SK-N-SH (cell line): ENCODE data around the gene GPANK1. TPM values are rescaled to one million over a fixed set of nuclear protein-coding genes. Genes with fewer than 3 reads are reported as not detected.

ENCODE experiments used
- CTCF ChIA-PET: fragments of 300-600, 350-600 bp; formaldehyde crosslinking; extraction: SDS; loops from one replicate; lab custom pipeline; 2021; lab: Yijun Ruan, JAX
- POLR2A ChIA-PET: fragments of 350-600 bp; sonication (Branson Sonifier 250); formaldehyde crosslinking; extraction: SDS; loops from one replicate; lab custom pipeline; 2020; ENCODE audit warnings: antibody characterized with exemption, inconsistent platforms; lab: Yijun Ruan, JAX
- DNase-seq: peaks from one replicate; pipeline ENCODE4 v3.0.0; 2012
- H2AFZ ChIP-seq: fragments of 200-600 bp; sonication (generic); 2 replicates; pipeline ENCODE4 v1.8.1; 2016; ENCODE audit warnings: antibody characterized with exemption, mild to moderate bottlenecking, low read depth
- H3F3A ChIP-seq: fragments of 200-600 bp; sonication (generic); replicated peaks from 2 replicates; pipeline ENCODE3; 2016; ENCODE audit warnings: antibody characterized with exemption, mild to moderate bottlenecking; ENCODE audit not compliant: insufficient read depth
- H3K27ac ChIP-seq, 2 experiments: fragments of 200-500 bp in 1 of 2; fragments of 200-600 bp in 1 of 2; sonication (Bioruptor generic) in 1 of 2; sonication (generic), shearing (Covaris generic) in 1 of 2; 2 replicates each; pipeline versions ENCODE4 v1.5.1 to v1.6.1; 2014 to 2016; ENCODE audit warnings: low read depth in 2 of 2, inconsistent platforms in 1 of 2, low read length in 1 of 2, mild to moderate bottlenecking in 1 of 2, mixed read lengths in 1 of 2
- H3K27me3 ChIP-seq: fragments of 200-600 bp; sonication (generic), shearing (Covaris generic); 2 replicates; pipeline ENCODE4 v1.6.1; 2016; ENCODE audit warnings: mixed run types; ENCODE audit not compliant: insufficient read depth
- H3K36me3 ChIP-seq, 2 experiments: fragments of 200-500 bp in 1 of 2; fragments of 200-600 bp in 1 of 2; sonication (Bioruptor generic) in 1 of 2; sonication (generic) in 1 of 2; replicated peaks in 1 of 2; 2 replicates each; pipeline versions ENCODE3 to v1.5.1; 2014 to 2016; ENCODE audit warnings: low read length in 1 of 2, mild to moderate bottlenecking in 1 of 2; ENCODE audit not compliant: insufficient read depth in 2 of 2, control insufficient read depth in 1 of 2
- H3K4me1 ChIP-seq, 2 experiments: fragments of 200-500 bp in 1 of 2; fragments of 200-600 bp in 1 of 2; sonication (Bioruptor generic) in 1 of 2; sonication (generic), shearing (Covaris generic) in 1 of 2; 2 replicates each; pipeline versions ENCODE4 v1.5.1 to v1.6.1; 2014 to 2016; ENCODE audit warnings: low read depth in 1 of 2, low read length in 1 of 2, mixed run types in 1 of 2; ENCODE audit not compliant: insufficient read depth in 2 of 2, control insufficient read depth in 1 of 2
- H3K4me2 ChIP-seq: fragments of 200-600 bp; sonication (generic), shearing (Covaris generic); 2 replicates; pipeline ENCODE4 v1.6.1; 2017; ENCODE audit warnings: mixed run types
- H3K4me3 ChIP-seq, 2 experiments: fragments of 200-500 bp in 1 of 2; fragments of 200-600 bp in 1 of 2; sonication (Bioruptor generic) in 1 of 2; sonication (generic), shearing (Covaris generic) in 1 of 2; 2 replicates each; pipeline versions ENCODE4 v1.5.1 to v1.8.1; 2014 to 2016; ENCODE audit warnings: low read depth in 2 of 2, inconsistent platforms in 1 of 2, low read length in 1 of 2, mild to moderate bottlenecking in 1 of 2, mixed read lengths in 1 of 2, moderate library complexity in 1 of 2
- H3K79me2 ChIP-seq: fragments of 200-600 bp; sonication (generic); 2 replicates; pipeline ENCODE4 v1.8.1; 2017; ENCODE audit warnings: mild to moderate bottlenecking; ENCODE audit not compliant: insufficient read depth
- H3K9ac ChIP-seq: fragments of 200-600 bp; sonication (generic); 2 replicates; pipeline ENCODE4 v1.6.1; 2017; ENCODE audit warnings: mixed run types
- H3K9me2 ChIP-seq: fragments of 200-600 bp; sonication (generic); 2 replicates; pipeline ENCODE4 v1.6.1; 2017; ENCODE audit warnings: mixed run types
- H3K9me3 ChIP-seq: fragments of 200-600 bp; sonication (generic); 2 replicates; pipeline ENCODE4 v1.6.1; 2017; ENCODE audit warnings: mixed run types, mild to moderate bottlenecking, moderate library complexity
- H4K20me1 ChIP-seq: fragments of 200-600 bp; sonication (generic); 2 replicates; pipeline ENCODE4 v1.6.1; 2017; ENCODE audit warnings: mild to moderate bottlenecking, mixed run types; ENCODE audit not compliant: insufficient read depth
- CHD2 ChIP-seq: fragments of 150-350 bp; IDR thresholded peaks from 2 replicates; pipeline ENCODE4 v1.6.1; 2018; ENCODE audit warnings: low read length; ENCODE audit not compliant: partially characterized antibody
- ELF1 ChIP-seq: IDR thresholded peaks from 2 replicates; pipeline ENCODE4 v1.4.0; 2012
- EP300 ChIP-seq, 2 experiments: IDR thresholded peaks; 2 replicates each; pipeline versions ENCODE4 v1.4.0 to v1.6.1; 2012; ENCODE audit warnings: borderline replicate concordance in 1 of 2, low read depth in 1 of 2, low read length in 1 of 2
- FOXM1 ChIP-seq: IDR thresholded peaks from 2 replicates; pipeline ENCODE4 v1.4.0; 2012; ENCODE audit warnings: low read depth, mild to moderate bottlenecking
- GABPA ChIP-seq: IDR thresholded peaks from 2 replicates; pipeline ENCODE4 v1.4.0; 2012; ENCODE audit warnings: low read depth, mild to moderate bottlenecking
- POLR2AphosphoS5 ChIP-seq: IDR thresholded peaks from 2 replicates; pipeline ENCODE4 v1.6.1; 2012; ENCODE audit warnings: low read depth, low read length
- RXRA ChIP-seq: IDR thresholded peaks from 2 replicates; pipeline ENCODE4 v1.4.0; 2012; ENCODE audit warnings: low read depth, mild to moderate bottlenecking, borderline replicate concordance
- TCF12 ChIP-seq: IDR thresholded peaks from 2 replicates; pipeline ENCODE4 v1.4.0; 2012
- YY1 ChIP-seq: IDR thresholded peaks from 2 replicates; pipeline ENCODE4 v1.4.0; 2012; ENCODE audit warnings: low read depth, mild to moderate bottlenecking
- WGBS: methylation state at CpG from one replicate; pipeline ENCODE4 v1.1.6; 2017; ENCODE audit warnings: low lambda C conversion rate; 5-methylcytosine and 5-hydroxymethylcytosine counted together
- polyA plus RNA-seq, 3 experiments: library from polyadenylated mRNA; depleted of rRNA; stranded (reverse); fragments of >200 nt; gene quantifications; 2 replicates each; pipeline ENCODE4 v1.2.3, GENCODE V29; 2012
- TF ChIP-seq, protein P1 (sequence below): fragments of 150-350 bp; IDR thresholded peaks from 2 replicates; pipeline ENCODE4 v1.6.1; 2016; ENCODE audit warnings: mild to moderate bottlenecking, low read depth, low read length
- TF ChIP-seq, protein P2 (sequence below): IDR thresholded peaks from 2 replicates; pipeline ENCODE4 v1.4.0; 2012; ENCODE audit warnings: low read depth, borderline replicate concordance
- TF ChIP-seq, protein P3 (sequence below): IDR thresholded peaks from 2 replicates; pipeline ENCODE4 v1.4.0; 2012; ENCODE audit warnings: low read depth
- TF ChIP-seq, protein P4 (sequence below): fragments of 150-350 bp; IDR thresholded peaks from 2 replicates; pipeline ENCODE4 v1.6.1; 2017; ENCODE audit warnings: antibody characterized with exemption, low read length, low read depth, borderline replicate concordance

GPANK1 gene
- polyA plus RNA-seq, 1 of the 3 experiments (the other 2 are of a cell fraction) = 19.1 TPM

GRCh38 chr6:31634969-31635575, 29.7 kb downstream of the GPANK1 start:
- Histone ChIP-seq H3K79me2 (peaks cover 8% of the 10 kb centered on the region; the same call in 1 of the 2 replicates), H3K9me2 (no peaks in the 10 kb centered on the region), H3K27ac (no peak overlapping the region), H3K36me3 (peaks cover 34 to 95% of the 10 kb centered on the region in 2 experiments), H3K9me3 (no peaks in the 10 kb centered on the region), H4K20me1 (peaks cover 19% of the 10 kb centered on the region; the same call in 1 of the 2 replicates), H3K9ac (no peak overlapping the region), H3K4me2 (no peak overlapping the region), H2AFZ (no peak overlapping the region), H3F3A (peaks cover 60% of the 10 kb centered on the region), H3K27me3 (no peaks in the 10 kb centered on the region), H3K4me3 (no peak overlapping the region), H3K4me1 (no peaks in the 10 kb centered on the region; a peak in 1 of 4 replicates)
- WGBS = 92% methylated on average over 11 of the region's 11 CpGs
- TF ChIP-seq, protein P1, sequence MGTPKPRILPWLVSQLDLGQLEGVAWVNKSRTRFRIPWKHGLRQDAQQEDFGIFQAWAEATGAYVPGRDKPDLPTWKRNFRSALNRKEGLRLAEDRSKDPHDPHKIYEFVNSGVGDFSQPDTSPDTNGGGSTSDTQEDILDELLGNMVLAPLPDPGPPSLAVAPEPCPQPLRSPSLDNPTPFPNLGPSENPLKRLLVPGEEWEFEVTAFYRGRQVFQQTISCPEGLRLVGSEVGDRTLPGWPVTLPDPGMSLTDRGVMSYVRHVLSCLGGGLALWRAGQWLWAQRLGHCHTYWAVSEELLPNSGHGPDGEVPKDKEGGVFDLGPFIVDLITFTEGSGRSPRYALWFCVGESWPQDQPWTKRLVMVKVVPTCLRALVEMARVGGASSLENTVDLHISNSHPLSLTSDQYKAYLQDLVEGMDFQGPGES = no peak
- TF ChIP-seq, protein P2, sequence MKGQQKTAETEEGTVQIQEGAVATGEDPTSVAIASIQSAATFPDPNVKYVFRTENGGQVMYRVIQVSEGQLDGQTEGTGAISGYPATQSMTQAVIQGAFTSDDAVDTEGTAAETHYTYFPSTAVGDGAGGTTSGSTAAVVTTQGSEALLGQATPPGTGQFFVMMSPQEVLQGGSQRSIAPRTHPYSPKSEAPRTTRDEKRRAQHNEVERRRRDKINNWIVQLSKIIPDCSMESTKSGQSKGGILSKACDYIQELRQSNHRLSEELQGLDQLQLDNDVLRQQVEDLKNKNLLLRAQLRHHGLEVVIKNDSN = no peak
- TF ChIP-seq, protein P3, sequence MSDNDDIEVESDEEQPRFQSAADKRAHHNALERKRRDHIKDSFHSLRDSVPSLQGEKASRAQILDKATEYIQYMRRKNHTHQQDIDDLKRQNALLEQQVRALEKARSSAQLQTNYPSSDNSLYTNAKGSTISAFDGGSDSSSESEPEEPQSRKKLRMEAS = no peak
- no peak for TF ChIP-seq ELF1
- TF ChIP-seq YY1 = no peak
- TF ChIP-seq FOXM1 = no peak
- no peak for TF ChIP-seq POLR2AphosphoS5
- TF ChIP-seq, protein P4, sequence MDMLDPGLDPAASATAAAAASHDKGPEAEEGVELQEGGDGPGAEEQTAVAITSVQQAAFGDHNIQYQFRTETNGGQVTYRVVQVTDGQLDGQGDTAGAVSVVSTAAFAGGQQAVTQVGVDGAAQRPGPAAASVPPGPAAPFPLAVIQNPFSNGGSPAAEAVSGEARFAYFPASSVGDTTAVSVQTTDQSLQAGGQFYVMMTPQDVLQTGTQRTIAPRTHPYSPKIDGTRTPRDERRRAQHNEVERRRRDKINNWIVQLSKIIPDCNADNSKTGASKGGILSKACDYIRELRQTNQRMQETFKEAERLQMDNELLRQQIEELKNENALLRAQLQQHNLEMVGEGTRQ = no peak
- no peak for TF ChIP-seq GABPA
- ChIA-PET CTCF (interaction anchor here (1.3 to 1.7 kb wide), 3 partner anchors 12 to 17 kb away, joined by 3 to 5 read pairs (median 5); partner anchors contain the start of gene BAG6), POLR2A (interaction anchor here (0.8 to 2.2 kb wide), 3 partner anchors 8 to 15 kb away, joined by 3 to 13 read pairs (median 3); no protein-coding TSS in a partner anchor)
- no peak for DNase-seq

GRCh38 chr6:31634131-31634530, 30.7 kb downstream of the GPANK1 start:
- Histone ChIP-seq H3K27me3 (no peaks in the 10 kb centered on the region), H3K36me3 (peaks cover 37 to 94% of the 10 kb centered on the region in 2 experiments), H3K27ac (peak overlapping the region in 1 of 2 experiments; percentile 28; a peak in 2 of 4 replicates), H2AFZ (no peak overlapping the region), H3K4me2 (no peak overlapping the region), H3K9me2 (no peaks in the 10 kb centered on the region), H4K20me1 (peaks cover 19% of the 10 kb centered on the region; the same call in 1 of the 2 replicates), H3K4me1 (no peaks in the 10 kb centered on the region; a peak in 1 of 4 replicates), H3K4me3 (no peak overlapping the region), H3F3A (peaks cover 50% of the 10 kb centered on the region), H3K9me3 (no peaks in the 10 kb centered on the region), H3K9ac (no peak overlapping the region), H3K79me2 (peaks cover 15% of the 10 kb centered on the region; the same call in 1 of the 2 replicates)
- no peak for DNase-seq
- WGBS = 80% methylated on average over 3 of the region's 3 CpGs
- ChIA-PET POLR2A (interaction anchor here (1.0 to 1.3 kb wide), 2 partner anchors 10 to 11 kb away, joined by 6 to 11 read pairs; no protein-coding TSS in a partner anchor), CTCF (interaction anchor here (0.9 to 1.4 kb wide), 3 partner anchors 13 to 18 kb away, joined by 3 to 5 read pairs (median 4); partner anchors contain the start of gene BAG6)
- 0 out of 2 replicates have a peak, but pooled peaks have one; percentile 27 for TF ChIP-seq TCF12
- no peak for TF ChIP-seq CHD2
- TF ChIP-seq RXRA = no peak
- TF ChIP-seq EP300 (IDR thresholded peaks at IDR 0.05; ENCODE audit: borderline replicate concordance in 1 of 2, low read depth in 1 of 2, low read length in 1 of 2) = no peak
